GM18519 (cell line): Measurements from ENCODE around the gene RECQL5.

ENCODE experiments used
- ATAC-seq: cut with Tn5 transposase; IDR thresholded peaks from one replicate; pipeline ENCODE4 v1.9.1; 2021; ENCODE audit warnings: mild to moderate bottlenecking, moderate library complexity; ENCODE audit not compliant: unreplicated experiment, low FRiP score

Gene RECQL5

DNA sequence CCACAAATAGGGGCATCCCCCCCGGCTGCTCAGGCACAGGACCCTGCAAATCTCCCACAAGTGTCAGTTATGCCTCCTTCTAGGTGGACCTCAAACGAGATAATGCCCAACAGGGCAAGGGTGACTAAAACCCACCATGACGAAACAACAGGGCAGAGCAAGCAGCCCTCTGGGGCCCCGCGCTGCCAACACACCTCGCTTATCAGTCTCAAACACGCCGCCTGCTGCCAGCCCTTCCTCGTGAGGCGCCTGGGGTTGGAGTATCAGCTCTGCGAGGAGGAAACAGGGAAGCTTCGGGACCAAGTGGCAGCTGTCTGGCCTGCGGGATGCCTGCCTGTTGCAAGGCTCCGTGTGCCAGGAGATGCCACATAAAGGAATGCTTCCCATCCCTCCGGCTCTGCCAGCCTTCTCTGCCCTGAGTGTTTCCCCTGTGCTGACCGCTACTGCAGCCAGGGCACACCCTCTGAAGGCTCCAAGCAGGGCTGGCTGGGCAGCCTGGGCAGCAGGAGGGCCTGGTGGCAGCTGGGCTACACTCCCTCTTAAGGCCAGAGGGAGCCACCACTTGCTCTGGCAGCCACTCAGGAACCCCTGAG is 31.2 kb downstream of the RECQL5 start:
- no peak for ATAC-seq

DNA sequence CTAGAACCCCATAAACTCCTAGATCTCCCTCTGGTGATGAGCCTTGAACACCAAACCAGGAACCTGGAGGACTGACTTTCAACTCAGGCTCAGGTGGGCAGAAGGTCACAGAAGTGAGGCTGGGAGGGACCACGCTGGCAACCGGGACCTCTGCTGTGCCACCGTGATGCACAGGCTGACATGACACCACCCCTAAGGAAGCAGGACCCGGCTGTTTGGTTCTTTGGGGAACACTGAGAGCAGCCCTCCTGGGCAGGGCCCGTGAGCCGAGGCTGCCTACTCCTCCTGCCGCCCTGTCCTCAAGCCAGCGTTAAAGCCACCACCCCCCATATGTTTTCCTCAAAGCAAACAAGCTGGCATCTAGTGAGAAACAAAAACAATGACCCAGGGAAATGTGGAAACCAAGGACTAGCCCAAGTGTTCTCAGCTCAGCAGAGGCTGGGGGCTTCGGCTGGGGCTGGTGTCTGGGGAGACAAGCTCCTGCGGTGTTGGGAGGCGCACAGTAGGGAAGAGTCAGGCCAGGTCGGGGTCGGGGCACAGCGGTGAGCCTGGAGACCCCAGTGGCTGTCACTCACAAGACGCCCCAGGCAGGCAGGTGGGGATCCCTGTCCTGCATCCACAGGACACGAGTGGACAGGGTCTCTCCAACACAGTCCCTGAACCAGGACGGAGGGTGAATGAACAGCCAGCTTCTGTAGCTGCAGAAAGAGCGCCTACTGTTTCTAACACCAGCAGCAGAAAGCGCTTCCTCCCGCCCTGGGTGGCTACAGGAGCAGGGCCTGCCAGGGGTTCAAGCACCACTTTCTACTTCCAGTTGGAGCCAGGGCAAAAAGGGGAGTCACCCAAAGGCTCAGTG is 32.0 kb downstream of the RECQL5 start:
- no peak for ATAC-seq

DNA sequence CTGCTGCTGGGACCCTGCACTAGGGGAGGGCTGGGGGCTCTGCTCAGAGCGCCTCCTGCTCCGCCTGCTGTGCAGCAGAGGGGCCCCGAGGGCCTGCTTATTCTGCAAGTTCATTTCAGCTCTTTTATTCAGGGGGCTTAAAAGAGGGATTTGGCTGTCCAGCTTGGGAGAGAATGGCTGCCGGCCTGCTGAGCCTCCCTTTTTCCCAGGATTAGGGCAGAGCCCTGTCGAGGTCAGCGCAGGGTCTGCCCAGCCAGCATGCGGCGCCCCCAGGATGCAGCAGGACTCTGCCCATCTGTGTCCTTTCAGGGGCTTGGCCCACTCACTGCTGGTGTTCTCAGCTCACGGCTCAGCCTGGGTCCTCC is 32.6 kb downstream of the RECQL5 start:
- ATAC-seq = no peak

DNA sequence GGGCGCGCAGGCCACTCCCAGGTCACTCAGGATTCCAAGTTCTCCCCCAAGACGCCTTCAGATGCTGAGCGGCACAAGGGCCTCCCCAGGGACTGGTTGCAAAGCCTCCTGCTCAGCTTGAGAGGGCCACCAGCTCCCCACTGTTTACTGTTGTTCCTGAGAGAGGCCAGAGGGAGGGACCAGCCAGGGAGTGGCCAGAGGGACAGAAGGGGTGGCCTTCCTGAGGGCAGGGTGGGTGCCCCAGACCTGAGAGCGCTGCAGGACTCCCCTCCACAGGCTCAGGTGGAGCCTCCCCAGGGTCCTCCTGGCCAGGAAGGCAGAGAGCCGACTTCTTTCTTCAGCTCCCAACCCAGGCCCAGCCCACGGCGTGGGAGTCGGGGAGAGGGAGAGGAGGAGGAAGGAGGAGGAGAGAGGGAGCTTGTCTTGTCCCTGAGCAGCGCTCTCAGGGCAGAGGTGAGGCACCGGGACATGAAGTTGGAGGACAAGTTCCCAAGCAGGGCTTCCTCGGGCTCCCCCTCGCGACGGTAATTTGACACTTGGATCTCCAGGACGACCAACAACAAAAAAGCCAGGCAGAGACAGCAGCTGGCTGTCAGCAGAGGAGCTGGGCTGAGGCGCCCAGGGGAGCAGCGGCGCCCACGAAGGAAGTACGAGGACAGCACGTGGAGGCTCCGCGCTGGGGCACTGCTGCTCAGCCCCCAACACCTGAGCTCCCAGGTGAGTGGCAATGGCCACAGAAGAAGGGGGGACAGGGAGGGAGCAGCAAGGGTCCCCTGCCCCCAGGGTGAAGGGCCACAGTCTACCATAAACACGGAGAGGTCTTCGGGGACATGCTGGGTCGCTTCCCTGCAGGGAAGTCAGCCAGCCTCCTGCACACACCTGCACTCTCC is 33.2 kb downstream of the RECQL5 start:
- no peak for ATAC-seq

DNA sequence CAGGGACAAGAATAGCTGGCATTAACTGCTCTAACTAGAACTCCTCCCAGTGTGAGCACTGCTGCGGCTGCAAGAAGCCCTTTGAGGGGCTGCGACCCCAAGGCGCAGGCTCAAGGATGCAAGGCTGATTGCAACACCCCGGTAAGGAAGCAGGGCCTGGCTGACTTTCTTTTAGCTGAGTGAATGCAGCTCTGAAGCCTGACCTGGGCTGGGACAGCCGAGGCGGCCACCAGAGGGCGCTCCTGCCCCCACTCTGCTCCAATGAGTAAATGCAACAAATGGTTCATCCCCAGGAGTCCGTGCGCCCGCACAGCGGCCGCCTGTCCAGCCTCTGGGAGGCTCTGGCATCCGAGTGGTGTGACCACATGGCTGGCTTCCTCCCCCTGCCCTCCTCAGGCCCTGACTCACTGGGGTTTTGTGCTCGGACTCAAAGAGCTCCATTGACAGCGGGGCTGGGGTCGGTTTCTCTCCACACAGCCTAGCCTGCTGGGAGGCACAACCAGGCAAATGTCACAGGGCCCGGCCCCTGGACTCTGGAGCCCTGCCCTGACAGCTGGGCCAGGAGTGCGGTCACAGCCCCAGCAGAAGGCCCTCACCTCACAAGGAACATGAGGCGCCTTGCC is 34.0 kb downstream of the RECQL5 start, which contains the start of gene SMIM5:
SMIM5 (plus strand) TSS at position 572 of the 623 bp plus-strand sequence. CDS start 6,768 bp downstream, outside the sequence.
- no peak for ATAC-seq

DNA sequence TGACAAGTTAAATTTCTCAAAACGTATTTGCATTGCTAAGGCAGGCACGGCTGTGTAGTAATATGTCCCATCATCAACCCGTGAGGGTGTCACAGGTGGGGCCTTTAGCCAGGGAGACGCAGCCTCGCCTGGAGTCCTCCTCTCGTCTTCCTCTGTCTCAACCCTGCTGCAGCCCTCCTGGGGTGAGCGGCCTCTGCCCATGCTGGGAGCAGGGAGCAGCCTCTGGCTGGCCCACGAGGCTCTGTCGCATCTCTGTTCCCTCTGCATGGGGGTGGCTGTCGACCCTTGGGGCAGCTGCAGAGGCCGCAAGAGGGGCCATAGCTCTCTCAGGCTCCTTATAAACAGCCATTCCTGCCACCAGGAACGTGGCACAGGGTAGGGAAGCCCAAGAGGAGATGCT is 34.5 kb downstream of the RECQL5 start:
- no peak for ATAC-seq

DNA sequence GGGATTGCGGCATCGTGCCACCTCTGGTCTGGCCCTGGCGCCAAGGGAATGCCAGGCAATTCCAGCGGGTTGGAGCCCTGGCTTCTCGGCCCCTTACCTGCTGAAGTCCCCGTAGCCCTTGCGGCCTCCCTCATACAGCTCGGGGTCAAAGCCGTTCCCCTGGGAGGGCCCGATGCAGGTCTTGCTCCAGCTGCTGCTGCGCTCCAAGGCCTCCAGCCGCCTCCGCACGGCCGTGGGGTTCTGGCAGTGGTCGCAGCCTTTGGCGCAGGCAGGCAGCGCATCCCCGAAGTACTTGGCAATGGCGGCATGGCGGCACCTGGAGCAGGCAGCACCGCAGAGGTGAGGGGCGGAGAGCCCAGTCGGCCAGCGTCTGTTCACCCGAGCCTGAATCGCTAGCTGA is 35.6 kb downstream of the RECQL5 start:
- ATAC-seq = no peak

DNA sequence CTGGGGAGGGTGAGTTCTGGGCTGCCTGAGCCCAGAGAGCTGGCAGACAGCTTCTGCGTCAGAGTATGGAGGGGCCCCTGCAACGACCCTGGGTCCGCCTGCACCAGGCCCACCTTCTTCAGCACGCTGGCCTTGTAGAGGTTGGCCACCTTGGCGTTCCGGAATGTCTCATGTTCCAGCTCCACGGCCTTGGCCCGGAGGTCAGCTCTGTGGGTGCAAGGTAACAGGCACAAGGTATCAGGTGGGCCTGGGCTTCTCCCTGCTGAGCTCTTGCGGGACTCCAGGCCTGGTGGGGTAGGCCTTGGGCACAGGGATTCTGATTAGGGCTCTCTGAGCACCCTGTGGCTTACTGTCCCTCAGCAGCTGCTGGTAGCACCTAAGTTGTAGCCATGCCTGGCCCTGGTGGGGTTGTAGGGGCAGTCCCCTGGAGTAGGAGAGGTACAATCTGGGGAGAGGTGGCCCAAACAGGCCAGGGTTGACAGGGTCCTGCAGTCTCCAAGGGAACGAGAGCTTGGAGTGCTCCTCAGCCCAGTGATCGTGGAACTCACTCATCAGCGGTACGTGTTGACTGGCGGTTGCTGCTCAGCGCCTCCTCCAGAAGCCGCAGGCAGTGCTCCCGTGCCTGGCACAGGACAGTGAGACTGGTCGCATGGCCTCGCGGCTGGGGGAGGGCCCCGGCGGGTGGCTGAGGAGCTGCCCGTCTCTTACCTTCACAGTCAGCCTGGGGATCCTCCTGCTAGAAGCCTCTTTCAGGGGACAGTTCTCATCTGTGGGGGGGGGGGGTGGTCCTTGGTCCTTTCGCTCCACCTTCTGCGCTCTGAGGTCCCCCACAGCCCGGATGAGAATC is 36.7 kb downstream of the RECQL5 start:
- no peak for ATAC-seq

DNA sequence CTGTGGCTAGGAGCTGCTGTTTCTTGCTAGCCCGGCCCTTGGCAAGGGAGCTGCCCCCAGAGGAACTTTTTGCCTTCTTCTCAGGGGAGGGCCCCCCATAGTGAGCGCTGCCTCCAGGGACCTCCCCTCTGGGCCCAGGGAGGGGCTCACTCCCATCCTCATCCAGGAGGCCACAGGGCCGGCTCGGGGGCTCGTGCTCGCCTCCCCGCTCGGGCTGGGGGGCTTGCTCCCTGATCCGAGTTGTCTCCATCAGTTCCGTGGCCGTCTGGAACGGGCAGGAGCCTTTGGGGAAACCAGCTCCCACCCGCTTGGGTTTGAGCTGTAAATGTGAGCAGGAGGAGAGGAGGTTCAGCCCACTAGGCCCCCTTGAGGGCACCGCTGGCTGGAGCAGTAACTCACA is 37.8 kb downstream of the RECQL5 start:
- no peak for ATAC-seq

DNA sequence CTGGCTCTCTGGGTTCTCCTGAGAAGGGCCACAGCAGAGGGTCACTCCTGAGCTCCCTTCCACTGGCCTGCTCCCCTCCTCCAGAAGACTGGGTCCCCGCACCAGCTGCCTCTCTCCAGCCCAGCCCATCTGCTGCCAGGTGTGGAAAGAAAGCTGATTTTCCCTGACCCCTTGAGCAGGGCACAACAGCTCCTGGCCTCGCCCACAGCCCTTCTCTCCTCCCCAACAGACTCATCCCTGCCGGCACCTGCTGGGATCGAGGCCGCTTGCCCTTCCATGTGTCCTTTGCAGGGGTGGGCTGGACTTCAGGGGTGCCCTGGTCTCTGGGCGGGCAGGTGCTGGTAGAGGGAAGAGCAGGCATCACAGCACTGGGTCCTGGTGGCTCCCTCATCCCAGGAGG is 38.5 kb downstream of the RECQL5 start:
- ATAC-seq = no peak

DNA sequence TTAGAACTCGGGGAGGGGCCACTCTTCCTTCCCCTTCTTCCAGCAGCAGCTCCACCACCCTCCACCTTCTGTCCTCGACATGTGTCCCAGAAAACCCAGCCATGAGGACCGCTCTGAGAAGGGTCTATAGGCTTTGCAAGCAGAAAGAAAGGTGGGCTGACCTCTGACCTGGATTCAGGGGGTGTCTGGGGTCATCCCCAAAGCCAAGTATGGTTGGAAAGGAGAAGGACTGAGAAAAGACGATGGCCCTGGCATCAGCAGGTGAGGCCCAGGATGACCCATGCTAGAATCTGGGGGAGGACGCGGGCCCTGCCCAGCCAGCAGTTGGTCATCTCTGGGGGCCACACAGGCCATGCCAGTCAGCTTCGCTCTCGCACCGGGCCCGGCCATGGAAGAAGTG is 39.9 kb downstream of the RECQL5 start:
- ATAC-seq = no peak

DNA sequence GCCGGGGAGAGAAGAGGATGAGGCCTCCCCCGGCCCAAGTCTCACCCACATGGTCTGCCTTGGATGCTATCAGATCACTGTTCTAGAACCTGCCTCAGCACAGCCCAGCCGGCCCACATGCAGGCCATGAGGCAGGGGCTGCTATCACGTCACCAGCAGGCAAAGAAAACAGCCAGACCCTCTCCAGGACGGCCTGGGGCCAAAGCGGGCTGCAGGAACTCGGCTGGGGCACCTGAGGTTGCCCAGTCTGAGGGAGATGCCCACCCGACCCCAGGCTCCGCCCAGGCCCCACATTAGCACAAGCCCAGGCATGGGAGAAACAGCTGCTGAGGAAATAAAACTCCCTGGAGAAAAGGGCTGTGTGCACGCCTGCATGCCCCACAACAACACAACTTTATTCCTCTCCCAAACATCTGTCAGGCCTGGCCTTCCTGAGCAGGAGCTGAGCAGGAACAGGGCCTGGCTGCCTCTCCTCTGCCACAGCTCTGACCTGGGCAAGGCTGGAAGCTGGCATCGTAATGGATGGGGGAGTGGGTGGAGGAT is 40.4 kb downstream of the RECQL5 start:
- no peak for ATAC-seq

DNA sequence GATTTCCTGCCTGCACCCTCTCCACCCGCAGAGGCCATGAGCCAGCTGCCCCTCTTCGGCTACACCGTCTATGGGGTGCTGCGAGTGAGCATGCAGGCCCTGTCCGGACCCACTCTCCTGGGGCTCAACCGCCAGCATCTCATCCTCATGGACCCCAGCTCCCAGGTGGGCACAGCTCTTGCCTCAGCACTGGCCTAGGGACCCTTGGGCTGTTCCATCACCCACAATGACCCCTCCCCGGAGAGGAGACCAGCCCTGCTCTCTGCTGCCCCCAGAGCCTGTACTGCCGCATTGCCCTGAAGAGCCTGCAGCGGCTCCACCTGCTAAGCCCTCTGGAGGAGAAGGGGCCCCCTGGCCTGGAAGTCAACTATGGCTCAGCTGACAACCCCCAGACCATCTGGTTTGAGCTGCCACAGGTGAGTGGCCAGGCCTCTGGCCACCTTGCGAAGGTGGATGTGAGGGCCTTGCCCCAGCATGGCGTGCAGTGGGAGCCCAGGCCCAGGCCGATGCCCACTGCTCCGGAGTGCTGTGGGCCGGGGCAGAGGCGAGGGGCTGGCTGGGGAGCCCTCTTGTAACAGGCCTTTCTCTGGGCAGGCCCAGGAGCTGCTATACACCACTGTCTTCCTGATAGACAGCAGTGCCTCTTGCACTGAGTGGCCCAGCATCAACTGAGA is 41.0 kb downstream of the RECQL5 start:
- ATAC-seq = no peak

DNA sequence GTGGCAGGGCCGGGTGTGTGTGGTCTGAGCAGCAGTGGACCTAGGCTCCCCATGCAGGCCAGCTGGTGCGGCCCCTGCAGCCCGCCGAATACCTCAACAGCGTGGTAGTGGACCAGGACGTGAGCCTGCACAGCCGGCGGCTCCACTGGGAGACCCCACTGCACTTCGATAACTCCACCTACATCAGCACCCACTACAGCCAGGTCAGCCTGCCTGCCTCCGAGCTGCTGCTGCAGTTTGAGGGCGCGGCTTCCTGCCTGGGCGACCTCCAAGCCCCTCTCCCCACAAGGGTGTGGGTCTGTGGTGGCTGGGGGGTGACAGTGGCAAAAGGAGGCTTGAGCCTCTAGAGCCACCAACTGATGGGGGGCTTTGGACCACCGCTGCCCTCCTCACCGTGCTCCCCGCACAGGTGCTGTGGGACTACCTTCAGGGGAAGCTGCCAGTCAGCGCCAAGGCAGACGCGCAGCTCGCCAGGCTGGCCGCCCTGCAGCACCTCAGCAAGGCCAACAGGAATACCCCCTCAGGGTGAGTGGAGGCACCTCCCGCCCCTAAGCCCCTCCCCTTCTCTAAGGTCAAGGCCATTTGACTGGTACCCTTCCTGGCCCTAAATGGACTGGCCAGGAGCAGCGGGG is 42.1 kb downstream of the RECQL5 start:
- ATAC-seq = no peak

DNA sequence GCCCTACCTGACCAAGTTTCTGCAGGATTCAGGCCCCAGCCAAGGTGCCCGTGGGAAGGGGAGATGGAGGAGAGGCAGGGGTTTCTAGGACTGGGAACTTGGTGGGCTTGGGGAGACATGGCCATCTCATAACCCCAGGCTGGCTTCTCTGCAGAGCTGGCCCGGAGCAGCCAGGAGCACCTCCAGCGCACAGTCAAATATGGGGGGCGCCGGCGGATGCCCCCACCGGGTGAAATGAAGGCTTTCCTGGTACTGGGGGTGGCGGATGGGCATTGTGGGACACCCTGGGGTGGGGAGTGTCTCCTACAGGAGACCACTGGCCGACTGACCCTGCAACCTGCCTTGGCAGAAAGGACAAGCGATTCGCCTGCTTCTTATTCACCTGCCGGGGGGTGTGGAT is 42.9 kb downstream of the RECQL5 start:
- ATAC-seq = no peak

DNA sequence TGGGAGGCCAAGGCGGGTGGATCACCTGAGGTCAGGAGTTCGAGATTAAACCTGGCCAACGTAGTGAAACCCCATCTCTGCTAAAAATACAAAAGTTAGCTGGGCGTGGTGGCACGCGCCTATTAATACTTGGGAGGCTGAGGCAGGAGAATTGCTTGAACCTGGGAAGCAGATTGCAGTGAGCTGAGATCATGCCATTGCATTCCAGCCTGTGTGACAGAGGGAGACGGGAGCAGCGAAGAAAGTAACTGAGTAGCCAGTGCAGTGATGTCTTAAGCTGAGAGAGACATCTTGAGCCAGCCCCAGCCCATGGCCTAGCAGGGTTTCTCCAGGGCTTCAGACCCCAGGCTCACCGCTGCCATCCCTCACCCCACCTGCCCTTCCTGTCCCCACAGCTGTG is 43.6 kb downstream of the RECQL5 start:
- no peak for ATAC-seq

DNA sequence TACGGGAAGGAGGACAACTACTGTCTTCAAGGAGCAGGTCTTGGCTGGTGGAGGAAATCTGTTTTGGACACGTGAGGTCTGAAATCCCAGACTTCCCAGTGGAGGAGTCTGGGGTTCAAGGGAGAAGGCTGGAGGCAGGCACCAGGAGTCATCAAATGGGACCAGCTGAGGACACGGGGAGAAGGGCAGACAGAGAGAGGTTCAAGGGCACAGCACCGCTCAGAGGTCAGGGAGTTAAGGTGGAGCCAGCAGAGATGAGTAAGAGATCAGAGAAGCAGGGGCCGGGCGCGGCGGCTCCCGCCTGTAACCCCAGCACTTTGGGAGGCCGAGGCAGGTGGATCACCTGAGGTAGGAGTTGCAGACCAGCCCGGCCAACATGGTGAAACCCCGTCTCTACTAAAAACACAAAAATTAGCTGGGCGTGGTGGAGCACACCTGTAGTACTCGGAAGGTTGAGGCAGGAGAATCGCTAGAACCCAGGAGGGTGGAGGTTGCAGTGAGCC is 44.1 kb downstream of the RECQL5 start:
- no peak for ATAC-seq

DNA sequence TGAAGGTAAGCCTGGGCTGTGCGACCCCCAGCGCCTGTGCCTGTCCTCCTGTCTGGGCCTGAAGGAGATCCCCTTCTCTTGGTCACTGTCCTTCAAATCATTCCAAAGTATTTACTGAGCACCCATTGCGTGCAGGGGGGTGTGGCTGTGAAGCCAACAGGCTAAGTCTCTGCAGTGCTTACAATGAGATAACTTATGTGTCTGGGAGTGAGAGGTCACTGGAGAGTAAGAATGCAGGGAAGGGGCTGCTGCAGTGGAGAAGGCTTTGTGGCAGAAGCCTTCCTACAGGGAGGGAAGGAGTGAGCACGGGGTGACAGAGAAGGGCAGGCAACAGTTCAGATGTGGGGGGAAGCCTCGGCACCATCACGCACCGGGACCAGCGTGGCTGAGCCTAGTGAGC is 44.9 kb downstream of the RECQL5 start:
- ATAC-seq = no peak
